ENCODE measurements around the gene ZNF474.
"Not testable (repeated sequence)": the region's sequence is repeated elsewhere in the genome, so short reads cannot be mapped to it uniquely, and the experiment has no call there.

The ZNF474 gene

GRCh38 chr5:122129306-122129705, at the start of gene ZNF474:
Gene ZNF474, plus strand, starts transcription at chr5:122129546. Its CDS starts 22,445 bp downstream, at chr5:122151991.
- DNase-seq (ENCODE audit: low read depth): no peak

GRCh38 chr5:122081541-122081940, 47.8 kb upstream of the ZNF474 start:
- no peak for DNase-seq (ENCODE audit: low read depth)

GRCh38 chr5:122083535-122083934, 45.8 kb upstream of the ZNF474 start:
- DNase-seq (ENCODE audit: low read depth): no peak

GRCh38 chr5:122085041-122085440, 44.3 kb upstream of the ZNF474 start:
- no peak for DNase-seq (ENCODE audit: low read depth)

- DNase-seq (ENCODE audit: low read depth): no peak
Measured at GRCh38 chr5:122089096-122090013, 40.0 kb upstream of the ZNF474 start.

GRCh38 chr5:122091936-122092600, 37.3 kb upstream of the ZNF474 start:
- no peak for DNase-seq (ENCODE audit: low read depth)

GRCh38 chr5:122093415-122094180, 35.7 kb upstream of the ZNF474 start:
- DNase-seq (ENCODE audit: low read depth): no peak

- DNase-seq (ENCODE audit: low read depth): not testable (repeated sequence)
Measured at GRCh38 chr5:122094251-122094650, 35.1 kb upstream of the ZNF474 start.

- no peak for DNase-seq (ENCODE audit: low read depth)
Measured at GRCh38 chr5:122095158-122095557, 34.2 kb upstream of the ZNF474 start.

- no peak for DNase-seq (ENCODE audit: low read depth)
Measured at GRCh38 chr5:122097391-122097790, 32.0 kb upstream of the ZNF474 start.

- DNase-seq (ENCODE audit: low read depth): no peak
Measured at GRCh38 chr5:122099060-122099790, 30.1 kb upstream of the ZNF474 start.

GRCh38 chr5:122101636-122102285, 27.6 kb upstream of the ZNF474 start:
- no peak for DNase-seq (ENCODE audit: low read depth)

- DNase-seq (ENCODE audit: low read depth): no peak
Measured at GRCh38 chr5:122102825-122103224, 26.5 kb upstream of the ZNF474 start.

- no peak for DNase-seq (ENCODE audit: low read depth)
Measured at GRCh38 chr5:122105909-122106308, 23.4 kb upstream of the ZNF474 start.

GRCh38 chr5:122107016-122107415, 22.3 kb upstream of the ZNF474 start:
- no peak for DNase-seq (ENCODE audit: low read depth)

- no peak for DNase-seq (ENCODE audit: low read depth)
Measured at GRCh38 chr5:122110987-122111386, 18.4 kb upstream of the ZNF474 start.

- DNase-seq (ENCODE audit: low read depth): no peak
Measured at GRCh38 chr5:122111460-122111859, 17.9 kb upstream of the ZNF474 start.

GRCh38 chr5:122112063-122112462, 17.3 kb upstream of the ZNF474 start:
- DNase-seq (ENCODE audit: low read depth): no peak

- no peak for DNase-seq (ENCODE audit: low read depth)
Measured at GRCh38 chr5:122112733-122113558, 16.4 kb upstream of the ZNF474 start.

- no peak for DNase-seq (ENCODE audit: low read depth)
Measured at GRCh38 chr5:122114501-122114900, 14.8 kb upstream of the ZNF474 start.

Measured in stimulated activated CD8-positive, alpha-beta memory T cell treated with anti-CD3 and anti-CD28 coated beads, Interleukin-15, amount 100 ng/mL, for 24 hours (primary cell).